Mammary epithelial cell (primary cell): ENCODE data around the gene SAFB.

ENCODE experiments used
- EZH2 ChIP-seq: IDR thresholded peaks from 2 replicates; pipeline ENCODE4 v1.6.1; 2012; ENCODE audit warnings: low read length, inconsistent platforms, borderline replicate concordance
- TF ChIP-seq, protein P1 (sequence below), 2 donors: IDR thresholded peaks in 1 of 2; conservative IDR thresholded peaks in 1 of 2; 2 replicates each; pipeline ENCODE4 v1.5.1; 2011 to 2012; ENCODE audit warnings: inconsistent platforms in 2 of 2, low read length in 2 of 2, mild to moderate bottlenecking in 2 of 2, control low read depth in 1 of 2, low read depth in 1 of 2; ENCODE audit not compliant: insufficient read depth in 1 of 2; ENCODE audit errors: extremely low read depth in 1 of 2

DNA sequence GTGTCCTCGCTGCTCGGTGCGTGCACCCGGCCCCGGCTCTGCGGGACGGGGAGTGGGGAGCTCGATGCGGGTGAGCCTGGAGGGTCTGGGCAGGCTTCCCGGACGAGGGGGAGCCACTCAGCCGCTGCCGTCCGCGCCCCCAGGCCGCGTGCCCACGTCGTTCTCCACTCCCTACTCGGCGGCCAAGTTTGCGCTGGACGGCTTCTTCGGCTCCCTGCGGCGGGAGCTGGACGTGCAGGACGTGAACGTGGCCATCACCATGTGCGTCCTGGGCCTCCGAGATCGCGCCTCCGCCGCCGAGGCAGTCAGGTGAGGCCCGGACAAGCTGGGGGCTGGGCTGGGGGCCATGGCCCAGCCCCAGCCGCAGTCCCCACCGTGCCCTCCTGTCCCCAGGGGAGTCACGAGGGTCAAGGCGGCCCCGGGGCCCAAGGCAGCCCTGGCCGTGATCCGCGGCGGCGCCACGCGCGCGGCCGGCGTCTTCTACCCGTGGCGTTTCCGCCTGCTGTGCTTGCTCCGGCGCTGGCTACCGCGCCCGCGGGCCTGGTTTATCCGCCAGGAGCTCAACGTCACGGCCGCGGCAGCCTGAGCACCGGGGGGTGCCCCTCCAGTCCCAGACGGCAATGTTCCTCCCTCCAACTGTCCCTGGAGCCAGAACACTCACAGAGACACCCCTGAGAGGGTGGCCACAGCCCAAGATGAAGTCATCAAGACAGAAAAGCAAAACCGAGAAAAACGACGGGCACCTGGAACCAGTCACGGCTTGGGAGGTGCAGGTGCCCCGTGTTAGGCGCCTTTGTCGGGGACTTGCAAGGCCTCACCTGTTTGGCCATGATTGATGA, 64.7 kb downstream of the SAFB start:
- TF ChIP-seq, protein P1, sequence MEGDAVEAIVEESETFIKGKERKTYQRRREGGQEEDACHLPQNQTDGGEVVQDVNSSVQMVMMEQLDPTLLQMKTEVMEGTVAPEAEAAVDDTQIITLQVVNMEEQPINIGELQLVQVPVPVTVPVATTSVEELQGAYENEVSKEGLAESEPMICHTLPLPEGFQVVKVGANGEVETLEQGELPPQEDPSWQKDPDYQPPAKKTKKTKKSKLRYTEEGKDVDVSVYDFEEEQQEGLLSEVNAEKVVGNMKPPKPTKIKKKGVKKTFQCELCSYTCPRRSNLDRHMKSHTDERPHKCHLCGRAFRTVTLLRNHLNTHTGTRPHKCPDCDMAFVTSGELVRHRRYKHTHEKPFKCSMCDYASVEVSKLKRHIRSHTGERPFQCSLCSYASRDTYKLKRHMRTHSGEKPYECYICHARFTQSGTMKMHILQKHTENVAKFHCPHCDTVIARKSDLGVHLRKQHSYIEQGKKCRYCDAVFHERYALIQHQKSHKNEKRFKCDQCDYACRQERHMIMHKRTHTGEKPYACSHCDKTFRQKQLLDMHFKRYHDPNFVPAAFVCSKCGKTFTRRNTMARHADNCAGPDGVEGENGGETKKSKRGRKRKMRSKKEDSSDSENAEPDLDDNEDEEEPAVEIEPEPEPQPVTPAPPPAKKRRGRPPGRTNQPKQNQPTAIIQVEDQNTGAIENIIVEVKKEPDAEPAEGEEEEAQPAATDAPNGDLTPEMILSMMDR (conservative IDR thresholded peaks at IDR 0.05 in 1 of 2, IDR thresholded peaks at IDR 0.05 in 1 of 2; ENCODE audit: extremely low read depth in 1 of 2, insufficient read depth in 1 of 2, low read depth in 1 of 2, low read length in 2 of 2): no peak
- TF ChIP-seq EZH2: no peak
